Muscle layer of duodenum (tissue), 2 donors: ENCODE results near the gene DCAF16.

Experiments used
- H3K27ac ChIP-seq: one replicate; pipeline ENCODE4 v1.7.0; 2013; ENCODE audit warnings: mild to moderate bottlenecking, low read length
- H3K27me3 ChIP-seq: one replicate; pipeline ENCODE4 v1.7.0; 2013; ENCODE audit warnings: low read depth, mild to moderate bottlenecking, control low read depth, low read length
- H3K36me3 ChIP-seq, 2 donors: one replicate each; pipeline ENCODE4 v1.7.0; 2013; ENCODE audit warnings: low read length in 2 of 2, control low read depth in 1 of 2, mild to moderate bottlenecking in 1 of 2; ENCODE audit not compliant: insufficient read depth in 2 of 2, control insufficient read depth in 1 of 2
- H3K4me1 ChIP-seq, 2 donors: one replicate each; pipeline ENCODE4 v1.7.0; 2013; ENCODE audit warnings: low read length in 2 of 2, mild to moderate bottlenecking in 2 of 2, control low read depth in 1 of 2, moderate library complexity in 1 of 2; ENCODE audit not compliant: insufficient read depth in 2 of 2, control insufficient read depth in 1 of 2
- H3K4me3 ChIP-seq, 2 donors: one replicate each; pipeline ENCODE4 v1.7.0; 2013; ENCODE audit warnings: low read length in 2 of 2, low read depth in 1 of 2, mild to moderate bottlenecking in 1 of 2
- H3K9me3 ChIP-seq, 2 donors: one replicate each; pipeline ENCODE4 v1.7.0; 2013; ENCODE audit warnings: low read length in 2 of 2, control low read depth in 1 of 2, mild to moderate bottlenecking in 1 of 2; ENCODE audit not compliant: control insufficient read depth in 1 of 2
- donor health status: healthy.

The DCAF16 gene

GRCh38 chr4:17812125-17812524 lies 1.6 kb upstream of the DCAF16 start:
- Histone ChIP-seq H3K9me3 (no peaks in the 10 kb centered on the region), H3K36me3 (peaks cover 0 to 4% of the 10 kb centered on the region in 2 donors), H3K27ac (no peak overlapping the region), H3K4me3 (no peak overlapping the region), H3K4me1 (peaks cover 14 to 31% of the 10 kb centered on the region in 2 donors), H3K27me3 (no peaks in the 10 kb centered on the region)

DNA sequence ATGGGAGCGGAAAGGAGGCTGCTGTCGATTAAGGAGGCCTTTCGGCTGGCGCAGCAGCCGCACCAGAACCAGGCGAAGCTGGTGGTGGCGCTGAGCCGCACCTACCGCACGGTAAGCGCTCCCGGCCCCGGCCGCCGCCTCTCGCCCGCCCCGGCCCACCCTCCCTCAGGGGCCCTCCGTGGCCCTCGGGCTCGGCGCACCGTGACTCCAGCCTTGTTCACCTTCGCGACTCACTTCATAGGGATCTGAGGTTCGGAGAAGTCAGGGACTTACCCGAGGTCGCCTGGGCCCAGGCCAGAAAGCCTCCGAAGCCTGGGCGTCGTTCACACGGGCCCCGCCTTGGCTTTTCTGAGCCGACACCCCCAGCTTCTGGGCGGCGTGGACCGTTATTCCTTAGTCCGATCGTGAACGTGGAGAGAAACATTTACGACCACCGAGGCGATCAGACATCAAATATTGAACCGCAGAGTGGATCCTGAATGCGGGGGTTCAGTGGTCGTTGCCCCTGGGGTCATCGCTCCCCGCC lies 584 bp upstream of the DCAF16 start:
- peaks cover 0 to 4% of the 10 kb centered on the region in 2 donors for H3K36me3 ChIP-seq
- no peaks in the 10 kb centered on the region for H3K27me3 ChIP-seq
- H3K4me1 ChIP-seq = peaks cover 18 to 36% of the 10 kb centered on the region in 2 donors
- no peaks in the 10 kb centered on the region for H3K9me3 ChIP-seq
- H3K27ac ChIP-seq = no peak overlapping the region
- peak overlapping the region; percentile 94 to 96 for H3K4me3 ChIP-seq

GRCh38 chr4:17809667-17810066 lies 890 bp downstream of the DCAF16 start:
- peaks cover 18 to 36% of the 10 kb centered on the region in 2 donors for H3K4me1 ChIP-seq
- peak overlapping the region; percentile 98 for H3K27ac ChIP-seq
- no peaks in the 10 kb centered on the region for H3K27me3 ChIP-seq

DNA sequence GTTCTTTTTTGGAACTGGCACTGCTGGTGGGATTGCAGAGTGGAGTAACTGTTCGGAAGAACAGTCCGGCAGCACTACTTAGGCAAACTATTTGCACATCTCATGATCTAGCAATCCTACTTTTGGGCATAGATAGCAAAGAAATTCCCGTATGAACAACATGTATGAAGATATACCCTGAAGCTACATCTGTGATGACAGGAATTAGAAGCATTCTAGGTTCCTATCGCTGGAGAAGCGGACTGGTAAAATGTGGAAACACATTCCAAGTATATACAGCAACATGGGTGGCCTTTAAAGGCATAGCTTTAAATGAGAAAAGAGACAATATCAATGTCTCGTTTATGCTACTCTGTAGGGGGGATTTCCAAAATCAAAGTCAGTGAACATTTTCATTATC lies 3.1 kb downstream of the DCAF16 start:
- Histone ChIP-seq H3K27me3 (no peaks in the 10 kb centered on the region), H3K36me3 (peaks cover 16 to 28% of the 10 kb centered on the region in 2 donors), H3K9me3 (no peaks in the 10 kb centered on the region), H3K27ac (no peak overlapping the region), H3K4me1 (peaks cover 18 to 36% of the 10 kb centered on the region in 2 donors), H3K4me3 (peak overlapping the region; percentile 35 to 96)

More at GRCh38 chr4:17809667-17810066, 890 bp downstream of the DCAF16 start:
- Histone ChIP-seq H3K9me3 (no peaks in the 10 kb centered on the region), H3K36me3 (peaks cover under 1 to 5% of the 10 kb centered on the region in 2 donors), H3K4me3 (peak overlapping the region; percentile 94 to 96)

DNA sequence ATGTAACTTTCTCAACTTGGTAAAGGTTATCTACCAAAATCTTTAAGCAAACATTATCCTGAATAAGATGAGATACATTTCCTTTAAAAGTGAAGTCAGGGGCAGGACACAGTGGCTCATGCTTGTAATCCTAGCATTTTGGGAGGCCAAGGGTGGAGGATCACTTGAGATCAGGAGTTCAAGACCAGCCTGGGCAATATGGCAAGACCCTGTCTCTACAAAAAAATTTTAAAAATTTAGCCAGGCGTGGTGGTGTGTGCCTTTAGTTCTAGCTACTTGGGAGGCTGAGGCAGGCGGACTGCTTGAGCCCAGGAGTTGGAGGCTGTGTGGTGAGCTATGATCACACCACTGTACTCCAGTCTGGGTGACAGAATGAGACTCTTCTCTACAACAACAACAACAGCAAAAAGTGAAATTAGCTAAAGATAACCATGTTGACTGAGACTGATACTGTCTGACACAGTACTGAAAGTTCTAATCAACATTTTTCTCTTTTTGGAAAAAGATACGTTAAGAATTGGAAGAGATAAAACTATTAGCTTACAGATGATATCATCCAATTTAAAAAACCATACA lies 4.9 kb downstream of the DCAF16 start:
- no peaks in the 10 kb centered on the region for H3K9me3 ChIP-seq
- H3K4me1 ChIP-seq = peaks cover 18 to 32% of the 10 kb centered on the region in 2 donors
- peaks cover 16 to 32% of the 10 kb centered on the region in 2 donors for H3K36me3 ChIP-seq
- H3K27ac ChIP-seq = no peak overlapping the region
- no peaks in the 10 kb centered on the region for H3K27me3 ChIP-seq
- H3K4me3 ChIP-seq = no peak overlapping the region

- H3K4me1 ChIP-seq = no peaks in the 10 kb centered on the region
- no peaks in the 10 kb centered on the region for H3K27me3 ChIP-seq
- H3K36me3 ChIP-seq = peaks cover 3 to 12% of the 10 kb centered on the region in 2 donors
- H3K27ac ChIP-seq = no peak overlapping the region
- H3K9me3 ChIP-seq = no peaks in the 10 kb centered on the region
- H3K4me3 ChIP-seq = no peak overlapping the region
Measured at GRCh38 chr4:17797808-17798207, 12.7 kb downstream of the DCAF16 start.

- Histone ChIP-seq H3K27me3 (no peaks in the 10 kb centered on the region), H3K9me3 (no peaks in the 10 kb centered on the region), H3K4me3 (no peak overlapping the region), H3K4me1 (no peaks in the 10 kb centered on the region), H3K36me3 (peaks cover 3 to 4% of the 10 kb centered on the region in 2 donors), H3K27ac (no peak overlapping the region)
Measured at GRCh38 chr4:17794730-17795129, 15.8 kb downstream of the DCAF16 start.

DNA sequence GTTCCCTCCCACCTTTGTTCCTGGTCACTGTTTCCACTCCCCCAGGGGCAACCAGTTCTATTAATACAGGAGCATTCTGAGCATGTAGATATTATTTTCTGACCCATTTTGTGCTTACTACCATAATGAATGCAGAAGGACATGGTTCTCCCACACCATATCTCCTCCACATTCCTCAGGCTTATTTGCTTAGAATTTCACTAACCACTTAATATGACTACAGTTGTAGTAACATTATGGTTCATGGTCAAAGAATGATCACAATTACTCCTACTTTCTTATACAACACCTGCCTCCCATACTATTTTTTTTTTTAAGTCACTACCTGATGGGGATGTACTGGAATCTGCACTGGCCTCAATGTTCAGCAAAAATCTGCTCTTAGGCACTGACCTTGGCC lies 21.6 kb downstream of the DCAF16 start:
- no peaks in the 10 kb centered on the region for H3K9me3 ChIP-seq
- no peaks in the 10 kb centered on the region for H3K27me3 ChIP-seq
- peaks cover under 1 to 3% of the 10 kb centered on the region in 2 donors for H3K36me3 ChIP-seq
- H3K4me3 ChIP-seq = no peak overlapping the region
- H3K27ac ChIP-seq = no peak overlapping the region
- H3K4me1 ChIP-seq = no peaks in the 10 kb centered on the region

GRCh38 chr4:17787315-17787714 lies 23.2 kb downstream of the DCAF16 start:
- Histone ChIP-seq H3K27ac (no peak overlapping the region), H3K27me3 (no peaks in the 10 kb centered on the region), H3K9me3 (no peaks in the 10 kb centered on the region), H3K4me3 (no peak overlapping the region), H3K36me3 (no peaks in the 10 kb centered on the region), H3K4me1 (no peaks in the 10 kb centered on the region)

GRCh38 chr4:17786567-17786966 lies 24.0 kb downstream of the DCAF16 start:
- H3K27me3 ChIP-seq = peaks cover 4% of the 10 kb centered on the region
- H3K36me3 ChIP-seq = no peaks in the 10 kb centered on the region
- H3K4me1 ChIP-seq = peaks cover 0 to 7% of the 10 kb centered on the region in 2 donors
- H3K9me3 ChIP-seq = no peaks in the 10 kb centered on the region
- H3K4me3 ChIP-seq = no peak overlapping the region
- H3K27ac ChIP-seq = no peak overlapping the region

DNA sequence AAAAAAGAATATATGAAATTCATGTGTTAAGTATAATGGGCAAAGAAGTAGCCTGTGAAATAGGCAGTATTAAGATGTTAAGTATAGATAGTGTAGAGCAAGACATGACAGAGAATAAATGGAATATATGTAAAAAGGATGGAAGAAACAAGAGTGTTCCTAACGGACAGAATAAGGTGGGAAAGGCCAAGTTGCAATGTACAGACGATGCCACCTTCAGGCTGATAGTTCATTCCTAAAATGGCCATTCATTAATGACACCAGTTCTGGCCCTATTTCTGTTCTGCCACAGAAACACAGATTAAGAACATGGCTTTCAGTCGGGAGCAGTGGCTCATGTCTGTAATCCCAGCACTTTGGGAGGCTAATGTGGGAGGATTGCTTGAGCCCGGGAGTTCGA lies 24.7 kb downstream of the DCAF16 start:
- Histone ChIP-seq H3K4me1 (peaks cover 0 to 12% of the 10 kb centered on the region in 2 donors), H3K27ac (no peak overlapping the region), H3K4me3 (no peak overlapping the region), H3K27me3 (peaks cover 5% of the 10 kb centered on the region), H3K9me3 (no peaks in the 10 kb centered on the region), H3K36me3 (no peaks in the 10 kb centered on the region)
